Effector CD8-positive, alpha-beta T cell (primary cell): ENCODE results near the gene ANKRD65.
"Not testable (repeated sequence)": the region's sequence is repeated elsewhere in the genome, so short reads cannot be mapped to it uniquely, and the experiment has no call there.

Source experiments
- DNase-seq: peaks from one replicate; lab custom pipeline; 2025; lab: John Stamatoyannopoulos, UW

The ANKRD65 gene

GRCh38 chr1:1371746-1372711 lies 49.0 kb downstream of the ANKRD65 start:
- DNase-seq, result peak; percentile 67

GRCh38 chr1:1371364-1371745 lies 49.7 kb downstream of the ANKRD65 start:
- DNase-seq, result peak; percentile 57

- DNase-seq, result no peak
These were observed 50.2 kb downstream of the ANKRD65 start for GRCh38 chr1:1370771-1371300.

- DNase-seq, result not testable (repeated sequence)
These were observed 51.0 kb downstream of the ANKRD65 start for GRCh38 chr1:1370094-1370493.
